A549 (cell line): ENCODE results near the gene TARM1.

Experiments
- RCOR1 ChIP-seq: fragments of 150-350 bp; IDR thresholded peaks from 2 replicates; pipeline ENCODE4 v1.6.1; 2014; ENCODE audit warnings: antibody characterized with exemption, low read length, low read depth
- TF ChIP-seq, protein P1 (sequence below): fragments of >200 bp; sonication (Bioruptor Twin); formaldehyde crosslinking; IDR thresholded peaks from 3 replicates; pipeline ENCODE4 v1.5.1; 2016

DNA sequence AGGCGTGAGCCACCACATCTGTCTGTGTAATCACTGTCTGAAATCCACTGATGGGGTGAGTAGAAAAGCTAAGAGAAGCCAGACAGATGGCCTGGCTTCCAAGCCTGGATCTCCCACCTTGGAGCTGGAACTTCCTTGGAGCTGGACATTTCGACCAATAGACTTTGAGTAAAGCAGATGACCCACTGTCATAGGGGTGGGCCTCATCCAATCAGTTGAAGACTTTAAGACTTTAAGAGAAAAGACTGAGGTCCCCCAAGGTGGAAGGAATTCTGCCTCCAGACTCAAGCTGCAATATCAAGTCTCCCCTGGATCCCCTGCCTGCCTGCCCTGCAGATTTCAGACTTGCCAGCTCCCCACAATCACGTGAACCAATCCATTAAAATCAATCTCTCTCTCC, 38.2 kb downstream of the TARM1 start:
- no peak for TF ChIP-seq RCOR1
- TF ChIP-seq, protein P1, sequence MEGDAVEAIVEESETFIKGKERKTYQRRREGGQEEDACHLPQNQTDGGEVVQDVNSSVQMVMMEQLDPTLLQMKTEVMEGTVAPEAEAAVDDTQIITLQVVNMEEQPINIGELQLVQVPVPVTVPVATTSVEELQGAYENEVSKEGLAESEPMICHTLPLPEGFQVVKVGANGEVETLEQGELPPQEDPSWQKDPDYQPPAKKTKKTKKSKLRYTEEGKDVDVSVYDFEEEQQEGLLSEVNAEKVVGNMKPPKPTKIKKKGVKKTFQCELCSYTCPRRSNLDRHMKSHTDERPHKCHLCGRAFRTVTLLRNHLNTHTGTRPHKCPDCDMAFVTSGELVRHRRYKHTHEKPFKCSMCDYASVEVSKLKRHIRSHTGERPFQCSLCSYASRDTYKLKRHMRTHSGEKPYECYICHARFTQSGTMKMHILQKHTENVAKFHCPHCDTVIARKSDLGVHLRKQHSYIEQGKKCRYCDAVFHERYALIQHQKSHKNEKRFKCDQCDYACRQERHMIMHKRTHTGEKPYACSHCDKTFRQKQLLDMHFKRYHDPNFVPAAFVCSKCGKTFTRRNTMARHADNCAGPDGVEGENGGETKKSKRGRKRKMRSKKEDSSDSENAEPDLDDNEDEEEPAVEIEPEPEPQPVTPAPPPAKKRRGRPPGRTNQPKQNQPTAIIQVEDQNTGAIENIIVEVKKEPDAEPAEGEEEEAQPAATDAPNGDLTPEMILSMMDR = no peak
